ENCODE results near the gene SDK2. TPM values are rescaled to one million over a fixed set of nuclear protein-coding genes. Genes with fewer than 3 reads are reported as not detected.

Gene SDK2
- total and polyA plus RNA-seq, 4 experiments from 2014 or later = 0.49 to 2.9 (median 2.2) TPM; not detected in 1

GRCh38 chr17:73419881-73420280 lies 224.4 kb downstream of the SDK2 start:
- H3K4me3 Mint-ChIP-seq = no peak overlapping the region
- no peak for DNase-seq
- no peak overlapping the region for H3K27ac Mint-ChIP-seq
- no peaks in the 10 kb centered on the region for H3K27me3 Mint-ChIP-seq
- intact Hi-C loops (cut with micrococcal nuclease) = no loop called here
- no peaks in the 10 kb centered on the region for H3K9me3 Mint-ChIP-seq
- ChIA-PET CTCF (ENCODE audit: partially characterized antibody) (no interaction called here), POLR2A (ENCODE audit: partially characterized antibody) (no interaction called here)
- no peaks in the 10 kb centered on the region for H3K36me3 Mint-ChIP-seq
- Histone ChIP-seq H3K9me3 (ENCODE audit: control insufficient read depth in 1 of 2, low read length in 2 of 2) (no peaks in the 10 kb centered on the region), H3K4me3 (ENCODE audit: low read length in 2 of 2) (no peak overlapping the region), H3K27me3 (ENCODE audit: insufficient read depth, low read length) (no peaks in the 10 kb centered on the region), H3K27ac (ENCODE audit: low read depth, low read length) (no peak overlapping the region), H3K4me1 (ENCODE audit: insufficient read depth, low read length) (no peaks in the 10 kb centered on the region), H3K36me3 (ENCODE audit: insufficient read depth, low read length) (no peaks in the 10 kb centered on the region)
- H3K4me1 Mint-ChIP-seq = no peaks in the 10 kb centered on the region

DNA sequence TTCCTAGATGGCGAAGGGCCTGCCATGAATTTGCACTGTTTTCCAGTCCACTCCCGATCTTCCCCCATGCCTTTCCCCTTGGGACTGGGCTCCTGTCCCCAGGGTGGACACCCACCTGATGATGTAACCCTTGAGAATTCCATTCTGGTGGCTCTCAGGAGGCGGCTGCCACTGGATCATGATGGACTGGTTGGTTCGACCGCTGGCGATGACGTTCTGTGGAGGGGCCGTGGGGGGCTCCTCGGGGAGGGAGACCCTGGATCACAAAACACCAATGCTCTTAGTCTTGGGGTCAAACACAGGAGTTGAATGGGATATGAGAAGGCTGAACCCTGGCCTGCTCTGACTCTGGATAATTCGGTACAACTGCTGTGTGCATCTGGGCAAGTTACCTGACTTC lies 225.2 kb downstream of the SDK2 start:
- H3K27me3 ChIP-seq (ENCODE audit: insufficient read depth, low read length) = no peaks in the 10 kb centered on the region
- Mint-ChIP-seq H3K9me3 (no peaks in the 10 kb centered on the region), H3K4me3 (no peak overlapping the region), H3K36me3 (no peaks in the 10 kb centered on the region), H3K27me3 (no peaks in the 10 kb centered on the region), H3K4me1 (no peaks in the 10 kb centered on the region), H3K27ac (no peak overlapping the region)
- CTCF ChIA-PET (ENCODE audit: partially characterized antibody) = no interaction called here
- POLR2A ChIA-PET (ENCODE audit: partially characterized antibody) = no interaction called here
- intact Hi-C loops (cut with micrococcal nuclease) = no loop called here
- H3K9me3 ChIP-seq (ENCODE audit: control insufficient read depth in 1 of 2, low read length in 2 of 2) = no peaks in the 10 kb centered on the region
- DNase-seq = no peak
- H3K4me1 ChIP-seq (ENCODE audit: insufficient read depth, low read length) = no peaks in the 10 kb centered on the region
- H3K27ac ChIP-seq (ENCODE audit: low read depth, low read length) = no peak overlapping the region
- H3K4me3 ChIP-seq (ENCODE audit: low read length in 2 of 2) = no peak overlapping the region
- no peaks in the 10 kb centered on the region for H3K36me3 ChIP-seq (ENCODE audit: insufficient read depth, low read length)

GRCh38 chr17:73415782-73416181 lies 228.5 kb downstream of the SDK2 start:
- Histone ChIP-seq H3K4me3 (ENCODE audit: low read length in 2 of 2) (no peak overlapping the region), H3K27ac (ENCODE audit: low read depth, low read length) (no peak overlapping the region), H3K36me3 (ENCODE audit: insufficient read depth, low read length) (no peaks in the 10 kb centered on the region), H3K27me3 (ENCODE audit: insufficient read depth, low read length) (no peaks in the 10 kb centered on the region), H3K9me3 (ENCODE audit: control insufficient read depth in 1 of 2, low read length in 2 of 2) (no peaks in the 10 kb centered on the region), H3K4me1 (ENCODE audit: insufficient read depth, low read length) (no peaks in the 10 kb centered on the region)
- no peaks in the 10 kb centered on the region for H3K4me1 Mint-ChIP-seq
- no peak overlapping the region for H3K4me3 Mint-ChIP-seq
- no peaks in the 10 kb centered on the region for H3K27me3 Mint-ChIP-seq
- ChIA-PET CTCF (ENCODE audit: partially characterized antibody) (interaction anchor here (1.5 kb wide), 1 partner anchor 14 kb away, joined by 5 read pairs; no protein-coding TSS in a partner anchor), POLR2A (ENCODE audit: partially characterized antibody) (interaction anchor here (0.6 kb wide), 1 partner anchor 19 kb away, joined by 3 read pairs; no protein-coding TSS in a partner anchor)
- DNase-seq = no peak
- H3K27ac Mint-ChIP-seq = no peak overlapping the region
- no peaks in the 10 kb centered on the region for H3K36me3 Mint-ChIP-seq
- H3K9me3 Mint-ChIP-seq = no peaks in the 10 kb centered on the region
- intact Hi-C loops (cut with micrococcal nuclease) = no loop called here

GRCh38 chr17:73414171-73414955 lies 229.9 kb downstream of the SDK2 start:
- CTCF ChIA-PET (ENCODE audit: partially characterized antibody) = interaction anchor here (1.5 kb wide), 1 partner anchor 15 kb away, joined by 5 read pairs; no protein-coding TSS in a partner anchor
- H3K9me3 ChIP-seq (ENCODE audit: control insufficient read depth in 1 of 2, low read length in 2 of 2) = no peaks in the 10 kb centered on the region
- POLR2A ChIA-PET (ENCODE audit: partially characterized antibody) = no interaction called here
- Mint-ChIP-seq H3K36me3 (no peaks in the 10 kb centered on the region), H3K27ac (no peak overlapping the region), H3K4me1 (no peaks in the 10 kb centered on the region), H3K27me3 (no peaks in the 10 kb centered on the region), H3K9me3 (no peaks in the 10 kb centered on the region), H3K4me3 (no peak overlapping the region)
- no peaks in the 10 kb centered on the region for H3K27me3 ChIP-seq (ENCODE audit: insufficient read depth, low read length)
- intact Hi-C loops (cut with micrococcal nuclease) = no loop called here
- H3K36me3 ChIP-seq (ENCODE audit: insufficient read depth, low read length) = no peaks in the 10 kb centered on the region
- no peak overlapping the region for H3K4me3 ChIP-seq (ENCODE audit: low read length in 2 of 2)
- DNase-seq = no peak
- no peaks in the 10 kb centered on the region for H3K4me1 ChIP-seq (ENCODE audit: insufficient read depth, low read length)
- H3K27ac ChIP-seq (ENCODE audit: low read depth, low read length) = no peak overlapping the region

GRCh38 chr17:73412914-73413313 lies 231.3 kb downstream of the SDK2 start:
- DNase-seq = no peak
- intact Hi-C loops (cut with micrococcal nuclease) = no loop called here
- H3K4me3 ChIP-seq (ENCODE audit: low read length in 2 of 2) = no peak overlapping the region
- Mint-ChIP-seq H3K4me1 (no peaks in the 10 kb centered on the region), H3K27me3 (peaks cover 0 to 1% of the 10 kb centered on the region in 2 donors), H3K4me3 (no peak overlapping the region), H3K27ac (peak overlapping the region in 1 of 7 donors; percentile 9), H3K9me3 (no peaks in the 10 kb centered on the region), H3K36me3 (no peaks in the 10 kb centered on the region)
- CTCF ChIA-PET (ENCODE audit: partially characterized antibody) = no interaction called here
- H3K4me1 ChIP-seq (ENCODE audit: insufficient read depth, low read length) = no peaks in the 10 kb centered on the region
- H3K36me3 ChIP-seq (ENCODE audit: insufficient read depth, low read length) = no peaks in the 10 kb centered on the region
- POLR2A ChIA-PET (ENCODE audit: partially characterized antibody) = no interaction called here
- no peak overlapping the region for H3K27ac ChIP-seq (ENCODE audit: low read depth, low read length)
- H3K9me3 ChIP-seq (ENCODE audit: control insufficient read depth in 1 of 2, low read length in 2 of 2) = no peaks in the 10 kb centered on the region
- H3K27me3 ChIP-seq (ENCODE audit: insufficient read depth, low read length) = no peaks in the 10 kb centered on the region

DNA sequence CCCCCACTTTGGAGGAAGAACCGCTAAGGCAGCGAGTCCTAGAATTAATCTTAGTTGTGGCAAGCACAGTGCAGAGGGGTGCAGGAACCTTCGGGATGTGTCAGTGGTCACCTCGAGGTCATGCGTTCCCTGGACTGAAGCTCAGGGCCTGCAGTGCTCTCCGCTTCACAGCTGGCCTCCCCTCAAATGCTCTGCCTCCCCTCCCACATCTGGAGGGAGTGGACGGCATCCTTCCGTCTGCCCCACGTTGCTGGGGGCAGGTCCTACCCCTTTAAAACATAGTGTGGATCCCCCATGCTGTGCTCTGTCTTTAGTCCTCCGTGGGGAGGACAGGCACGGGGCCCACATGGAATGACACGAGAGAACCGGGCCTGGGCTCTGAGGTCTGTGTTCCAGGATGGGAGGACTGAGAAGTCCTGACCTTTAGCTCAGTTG lies 232.9 kb downstream of the SDK2 start:
- H3K4me3 Mint-ChIP-seq = no peak overlapping the region
- CTCF ChIA-PET (ENCODE audit: partially characterized antibody) = no interaction called here

DNA sequence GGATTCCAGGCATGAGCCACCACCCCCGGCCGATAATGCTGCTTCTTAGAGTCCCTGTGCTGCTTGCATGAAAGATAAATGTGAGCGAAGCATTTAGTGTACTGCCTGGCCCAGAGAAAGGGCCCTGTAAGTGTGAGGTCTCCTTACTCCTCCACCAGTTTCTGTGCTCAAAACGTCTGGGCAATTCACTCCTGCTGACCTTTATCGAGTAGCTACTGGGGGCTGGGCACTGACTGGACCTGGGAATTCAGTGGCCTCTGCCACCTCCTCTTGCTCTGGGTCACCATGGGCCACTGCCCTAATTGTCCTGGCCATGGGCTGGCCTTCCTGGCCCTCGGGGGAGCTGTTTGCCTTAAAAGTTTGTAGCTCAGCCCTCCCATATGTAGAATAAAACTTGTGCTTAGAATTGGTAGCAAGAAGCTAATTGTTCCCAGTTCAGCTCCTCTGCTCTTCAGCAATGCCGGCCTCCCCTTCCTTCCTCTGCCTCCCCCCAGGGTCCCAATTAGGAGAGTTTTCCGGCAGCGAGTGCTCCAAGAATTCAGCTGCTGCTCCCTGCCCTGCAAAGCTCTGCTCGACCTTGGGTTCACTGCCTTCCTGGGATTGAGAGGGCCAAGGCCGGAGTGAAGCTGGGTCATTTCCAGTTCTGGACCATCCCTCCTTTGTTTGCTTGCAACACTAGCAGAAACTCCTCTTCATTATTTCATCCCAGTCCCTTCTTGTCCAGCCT lies 233.5 kb downstream of the SDK2 start:
- H3K4me3 Mint-ChIP-seq = no peak overlapping the region

More for the DNA sequence above, 232.9 kb downstream of the SDK2 start:
- no peaks in the 10 kb centered on the region for H3K9me3 Mint-ChIP-seq
- H3K27ac Mint-ChIP-seq = no peak overlapping the region
- no peak for DNase-seq
- no peaks in the 10 kb centered on the region for H3K36me3 Mint-ChIP-seq
- Histone ChIP-seq H3K4me1 (ENCODE audit: insufficient read depth, low read length) (no peaks in the 10 kb centered on the region), H3K27me3 (ENCODE audit: insufficient read depth, low read length) (no peaks in the 10 kb centered on the region), H3K9me3 (ENCODE audit: control insufficient read depth in 1 of 2, low read length in 2 of 2) (no peaks in the 10 kb centered on the region), H3K4me3 (ENCODE audit: low read length in 2 of 2) (no peak overlapping the region), H3K27ac (ENCODE audit: low read depth, low read length) (no peak overlapping the region), H3K36me3 (ENCODE audit: insufficient read depth, low read length) (no peaks in the 10 kb centered on the region)
- H3K4me1 Mint-ChIP-seq = no peaks in the 10 kb centered on the region
- intact Hi-C loops (cut with micrococcal nuclease) = no loop called here
- POLR2A ChIA-PET (ENCODE audit: partially characterized antibody) = no interaction called here
- H3K27me3 Mint-ChIP-seq = peaks cover 0 to 1% of the 10 kb centered on the region in 2 donors

More for the DNA sequence above, 233.5 kb downstream of the SDK2 start:
- peaks cover 0 to 1% of the 10 kb centered on the region in 2 donors for H3K27me3 Mint-ChIP-seq
- Histone ChIP-seq H3K4me3 (ENCODE audit: low read length in 2 of 2) (no peak overlapping the region), H3K27me3 (ENCODE audit: insufficient read depth, low read length) (no peaks in the 10 kb centered on the region), H3K9me3 (ENCODE audit: control insufficient read depth in 1 of 2, low read length in 2 of 2) (no peaks in the 10 kb centered on the region), H3K4me1 (ENCODE audit: insufficient read depth, low read length) (no peaks in the 10 kb centered on the region), H3K27ac (ENCODE audit: low read depth, low read length) (no peak overlapping the region), H3K36me3 (ENCODE audit: insufficient read depth, low read length) (no peaks in the 10 kb centered on the region)
- ChIA-PET POLR2A (ENCODE audit: partially characterized antibody) (no interaction called here), CTCF (ENCODE audit: partially characterized antibody) (no interaction called here)
- no peaks in the 10 kb centered on the region for H3K9me3 Mint-ChIP-seq
- no peak overlapping the region for H3K27ac Mint-ChIP-seq
- H3K4me1 Mint-ChIP-seq = no peaks in the 10 kb centered on the region
- DNase-seq = no peak
- intact Hi-C loops (cut with micrococcal nuclease) = no loop called here
- no peaks in the 10 kb centered on the region for H3K36me3 Mint-ChIP-seq
